ENCODE data around the gene SHROOM3. TPM values are rescaled to one million over a fixed set of nuclear protein-coding genes. Genes with fewer than 3 reads are reported as not detected.

The SHROOM3 gene
- total RNA-seq, 1 experiment from 2014 or later = 27.6 TPM

DNA sequence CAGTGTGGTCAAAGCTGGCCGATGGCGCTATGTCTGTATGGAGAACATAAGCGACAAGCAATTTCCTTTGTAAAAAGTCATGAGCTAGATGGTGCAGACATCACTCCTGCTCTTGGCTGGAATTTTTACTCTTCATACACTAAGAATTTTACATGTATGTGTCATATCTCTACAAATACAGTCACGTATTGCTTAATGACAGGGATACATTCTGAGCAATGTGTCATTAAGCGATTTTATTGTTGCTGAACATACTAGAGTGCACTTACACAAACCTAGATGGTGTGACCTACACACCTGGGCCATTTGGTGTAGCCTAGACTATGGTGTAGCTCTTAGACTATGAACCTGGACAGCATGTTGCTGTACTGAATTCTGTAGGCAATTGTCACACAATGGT lies 277.5 kb downstream of the SHROOM3 start:
- Histone ChIP-seq H2AK5ac (ENCODE audit: insufficient read length, low read length) (no peak overlapping the region), H2AFZ (ENCODE audit: low read length) (no peak overlapping the region), H4K91ac (ENCODE audit: insufficient read length, low read depth, low read length) (no peak overlapping the region), H3K4me2 (ENCODE audit: insufficient read depth, insufficient read length, low read length) (no peak overlapping the region), H3K27me3 (ENCODE audit: insufficient read depth, low read length) (no peaks in the 10 kb centered on the region), H3K23me2 (ENCODE audit: insufficient read length, low read depth, low read length, poor library complexity, severe bottlenecking) (no peaks in the 10 kb centered on the region), H3K27ac (ENCODE audit: insufficient read length, low read depth, low read length) (no peak overlapping the region), H2BK5ac (ENCODE audit: insufficient read length, low read length) (no peak overlapping the region), H2BK20ac (ENCODE audit: low read depth, low read length, poor library complexity, severe bottlenecking) (no peak overlapping the region), H2BK12ac (ENCODE audit: insufficient read length, low read depth, low read length) (no peak overlapping the region), H3K9ac (ENCODE audit: extremely low read depth, insufficient read length, low read length) (no peak overlapping the region), H3K14ac (ENCODE audit: insufficient read depth, low read length) (no peak overlapping the region), H3K4me1 (ENCODE audit: insufficient read depth, low read length) (peaks cover 7% of the 10 kb centered on the region), H3K79me2 (ENCODE audit: insufficient read depth, low read length) (peaks cover 6% of the 10 kb centered on the region; the same call in 1 of the 2 replicates), H3K23ac (ENCODE audit: insufficient read length, low read depth, low read length) (no peak overlapping the region), H4K8ac (replicated peaks; ENCODE audit: insufficient read length, low read depth, low read length) (no peak overlapping the region), H3K4ac (ENCODE audit: low read depth, low read length) (no peak overlapping the region), H3K56ac (ENCODE audit: insufficient read length, low read depth, low read length) (no peak overlapping the region), H3K18ac (ENCODE audit: insufficient read length, low read depth, low read length) (no peak overlapping the region), H3T11ph (ENCODE audit: low read length) (no peak overlapping the region), H2BK120ac (ENCODE audit: low read depth, low read length, poor library complexity, severe bottlenecking) (no peak overlapping the region), H3K79me1 (ENCODE audit: insufficient read depth, low read depth, low read length, poor library complexity, severe bottlenecking) (peaks cover 2% of the 10 kb centered on the region), H2BK15ac (ENCODE audit: low read depth, low read length) (no peak overlapping the region), H3K9me3 (ENCODE audit: control insufficient read depth, low read depth, low read length) (no peaks in the 10 kb centered on the region), H4K20me1 (ENCODE audit: control insufficient read depth, insufficient read depth, insufficient read length) (no peaks in the 10 kb centered on the region), H4K5ac (ENCODE audit: insufficient read length, low read depth, low read length) (no peak overlapping the region)
- no peak for DNase-seq
- peaks cover 13 to 31% (median 20%) of the 10 kb centered on the region in 3 experiments; a peak in 6 of 7 replicates for H3K36me3 Mint-ChIP-seq (ENCODE audit: insufficient read depth in 1 of 3, low read depth in 3 of 3)
- TF ChIP-seq CTCF (conservative IDR thresholded peaks at IDR 0.05) = no peak
- WGBS (ENCODE audit: extremely low coverage, insufficient read length, low lambda C conversion rate) = no CpG with 5 or more reads among the region's 5 CpGs
- H3K27ac Mint-ChIP-seq = no peak overlapping the region
- peaks cover 34 to 37% of the 10 kb centered on the region in 2 experiments for H3K4me1 Mint-ChIP-seq
- H3K27me3 Mint-ChIP-seq (ENCODE audit: low read depth) = no peaks in the 10 kb centered on the region
- no peaks in the 10 kb centered on the region for H3K9me3 Mint-ChIP-seq
- H3K4me3 Mint-ChIP-seq = no peak overlapping the region
